Stimulated activated CD8-positive, alpha-beta memory T cell treated with anti-CD3 and anti-CD28 coated beads, Interleukin-12 subunit alpha, Interleukin-12 subunit beta, amount 100 ng/mL, for 1 hour (primary cell): ENCODE measurements around the gene GTF2E1.

Experiments used
- DNase-seq: peaks from one replicate; pipeline ENCODE4 v3.0.0-alpha.2; 2020; ENCODE audit warnings: low read depth

Gene GTF2E1

GRCh38 chr3:120800625-120801024 lies 58.1 kb downstream of the GTF2E1 start:
- DNase-seq = no peak

GRCh38 chr3:120801484-120801883 lies 58.9 kb downstream of the GTF2E1 start:
- no peak for DNase-seq

- no peak for DNase-seq
Observed at GRCh38 chr3:120802916-120803315, 60.4 kb downstream of the GTF2E1 start.

GRCh38 chr3:120816728-120817127 lies 74.2 kb downstream of the GTF2E1 start:
- no peak for DNase-seq

- DNase-seq = no peak
Observed at GRCh38 chr3:120820748-120821147, 78.2 kb downstream of the GTF2E1 start.

GRCh38 chr3:120821426-120821825 lies 78.9 kb downstream of the GTF2E1 start:
- DNase-seq = no peak

- DNase-seq = no peak
Observed at GRCh38 chr3:120823156-120823555, 80.6 kb downstream of the GTF2E1 start.

- DNase-seq = no peak
Observed at GRCh38 chr3:120824613-120825012, 82.1 kb downstream of the GTF2E1 start.

- no peak for DNase-seq
Observed at GRCh38 chr3:120828796-120829195, 86.3 kb downstream of the GTF2E1 start.

GRCh38 chr3:120831066-120831465 lies 88.5 kb downstream of the GTF2E1 start:
- no peak for DNase-seq
